NCI-H187 treated with DMSO at 0.1 percent for 48 hours (cell line): ENCODE measurements around the gene LYZ.

Source experiments
- DNase-seq: peaks from one replicate; lab custom pipeline; 2025; lab: John Stamatoyannopoulos, UW

Gene LYZ

DNA sequence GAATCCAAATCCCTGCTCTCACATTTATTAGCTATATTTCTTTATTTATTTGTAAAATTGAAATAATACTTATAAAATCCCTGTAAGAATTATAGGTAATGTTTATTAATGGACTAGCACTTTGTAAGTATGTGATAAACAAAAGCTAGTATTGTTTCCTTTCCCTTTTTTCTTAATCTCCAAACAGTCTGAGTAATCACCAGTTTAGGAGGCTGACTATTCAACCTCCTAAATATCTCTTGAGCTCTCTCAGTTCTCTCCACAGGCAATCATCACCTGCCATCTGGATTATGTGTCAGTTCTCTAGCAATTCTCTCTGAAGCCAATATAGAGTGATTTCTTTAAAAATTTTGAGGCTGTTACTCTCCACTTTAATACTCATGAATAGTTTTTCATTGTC, 9.2 kb upstream of the LYZ start:
- no peak for DNase-seq

GRCh38 chr12:69339999-69340398, 8.2 kb upstream of the LYZ start:
- no peak for DNase-seq

GRCh38 chr12:69341328-69341727, 6.9 kb upstream of the LYZ start:
- no peak for DNase-seq

DNA sequence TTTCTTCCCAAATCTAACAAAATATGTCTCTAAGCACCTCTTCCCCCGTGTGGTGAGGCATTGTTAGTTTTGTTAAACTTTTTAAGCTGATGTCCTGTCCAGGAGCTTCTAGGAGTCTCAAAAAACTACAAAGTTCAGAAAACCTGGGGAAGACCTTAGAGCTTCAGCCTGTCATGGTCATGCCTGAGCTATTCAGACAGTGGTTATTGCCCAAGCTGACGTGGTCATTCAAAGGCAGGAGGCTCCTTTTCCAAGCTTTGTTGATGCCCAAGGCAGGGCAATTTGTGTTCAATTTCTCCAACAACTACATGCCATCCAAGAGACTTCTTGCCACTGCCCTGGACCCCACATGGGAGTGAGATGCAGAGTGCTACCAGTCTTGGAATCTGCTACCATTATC, 5.8 kb upstream of the LYZ start:
- no peak for DNase-seq

GRCh38 chr12:69343357-69343756, 4.8 kb upstream of the LYZ start:
- DNase-seq: no peak

GRCh38 chr12:69343885-69344612, 4.1 kb upstream of the LYZ start:
- DNase-seq: no peak

DNA sequence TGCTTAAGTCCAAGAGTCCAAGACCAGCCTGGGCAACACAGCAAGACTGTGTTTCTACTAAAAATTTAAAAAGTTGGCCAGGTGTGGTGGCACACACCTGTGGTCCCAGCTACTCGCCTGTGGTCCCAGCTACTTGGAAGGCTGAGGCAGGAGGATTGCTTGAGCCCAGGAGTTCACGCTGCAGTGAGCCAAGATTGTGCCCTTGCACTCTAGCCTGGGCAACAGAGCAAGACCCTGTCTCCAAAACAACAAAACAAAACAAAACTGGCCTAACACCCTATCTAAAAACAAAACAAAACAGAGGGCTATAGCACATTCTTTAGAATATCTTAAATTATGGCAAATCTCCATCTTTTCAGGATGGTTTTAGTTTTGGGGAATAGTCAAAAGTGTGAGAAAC, 3.1 kb upstream of the LYZ start:
- DNase-seq: no peak

GRCh38 chr12:69345742-69346141, 2.4 kb upstream of the LYZ start:
- no peak for DNase-seq

- DNase-seq: no peak
Observed at GRCh38 chr12:69350002-69350626, 1.9 kb downstream of the LYZ start.

DNA sequence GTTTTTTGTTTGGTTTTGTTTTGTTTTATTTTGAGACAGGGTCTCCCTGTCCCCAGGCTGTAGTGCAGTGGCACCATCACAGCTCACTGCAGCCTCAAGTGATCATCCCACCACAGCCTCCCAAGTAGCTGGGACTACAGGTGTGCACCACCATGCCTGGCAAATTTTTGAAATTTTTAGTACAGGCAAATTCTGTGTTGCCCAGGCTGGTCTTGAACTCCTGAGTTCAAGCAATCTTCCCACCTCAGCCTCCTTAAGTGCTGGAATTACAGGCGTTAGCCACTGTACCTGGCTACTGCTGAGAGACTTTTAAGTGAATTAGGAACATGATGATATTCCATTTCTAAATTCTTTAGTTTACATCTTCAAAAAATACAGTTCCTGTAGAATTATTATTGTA, 2.6 kb downstream of the LYZ start:
- no peak for DNase-seq

DNA sequence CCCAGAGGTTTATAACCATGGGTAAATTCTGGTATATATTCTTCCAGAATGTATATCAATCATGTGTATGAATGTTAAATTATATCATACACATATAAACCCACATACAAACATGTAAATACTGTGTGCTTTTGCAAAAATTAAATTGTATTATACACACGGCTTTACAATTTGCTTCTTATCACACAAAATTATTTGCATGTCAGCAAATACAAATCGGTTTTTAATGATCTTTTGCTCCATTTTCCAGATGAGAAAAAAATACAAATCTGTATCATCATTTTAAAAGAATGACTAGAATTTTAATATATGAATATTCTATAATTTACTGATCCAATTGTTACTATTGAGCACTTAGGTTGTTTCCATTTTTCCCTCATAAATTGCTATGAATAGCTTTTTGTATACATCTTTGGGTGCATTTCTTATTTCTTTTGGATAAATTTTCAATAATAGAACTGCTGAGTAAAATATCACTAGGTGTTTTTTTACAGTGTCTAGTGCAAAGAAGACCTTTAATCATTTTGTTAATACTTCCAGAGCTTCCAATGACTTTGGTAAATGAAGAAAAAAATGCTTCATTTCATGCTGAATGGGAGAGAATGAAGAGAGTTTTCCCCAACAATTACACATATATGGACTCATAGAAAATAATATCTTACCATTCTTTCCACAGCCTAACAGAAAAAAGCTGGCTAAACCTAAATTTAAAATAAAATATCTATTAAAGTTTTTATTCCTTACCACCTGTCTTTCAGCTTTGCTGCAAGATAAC, 3.5 kb downstream of the LYZ start:
- no peak for DNase-seq

- DNase-seq: no peak
Observed at GRCh38 chr12:69352904-69353303, 4.7 kb downstream of the LYZ start.

- DNase-seq: no peak
Observed at GRCh38 chr12:69354172-69354555, 6.0 kb downstream of the LYZ start.

DNA sequence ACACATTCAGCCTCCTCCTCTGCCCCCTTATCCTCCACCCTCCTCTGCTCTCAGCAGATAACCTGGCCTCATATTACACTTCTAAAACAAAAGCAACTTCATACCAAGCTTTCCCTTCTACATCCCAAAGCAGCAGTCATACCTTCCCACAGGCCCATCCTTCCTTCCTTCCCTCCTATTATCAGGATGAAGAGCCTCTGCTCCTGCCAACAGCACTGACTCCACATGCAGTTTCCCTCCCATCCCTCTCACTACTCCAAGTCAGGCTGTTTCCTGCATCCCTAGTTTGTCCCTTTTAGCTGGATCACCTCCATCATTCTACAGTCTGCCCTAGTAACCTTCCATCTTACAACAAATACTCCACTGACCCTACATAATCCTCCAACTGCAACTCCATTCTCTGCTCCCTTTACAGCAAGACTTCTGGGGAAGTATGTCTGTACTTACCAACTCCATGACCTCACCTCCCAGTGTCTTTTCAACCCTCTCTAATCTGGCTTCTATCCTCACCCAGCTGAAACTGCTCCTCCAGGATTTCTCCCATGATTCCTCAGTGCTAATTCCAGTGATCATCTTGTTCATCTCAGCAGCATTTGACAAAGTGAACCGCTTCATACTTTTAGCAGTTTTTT, 6.5 kb downstream of the LYZ start:
- no peak for DNase-seq

DNA sequence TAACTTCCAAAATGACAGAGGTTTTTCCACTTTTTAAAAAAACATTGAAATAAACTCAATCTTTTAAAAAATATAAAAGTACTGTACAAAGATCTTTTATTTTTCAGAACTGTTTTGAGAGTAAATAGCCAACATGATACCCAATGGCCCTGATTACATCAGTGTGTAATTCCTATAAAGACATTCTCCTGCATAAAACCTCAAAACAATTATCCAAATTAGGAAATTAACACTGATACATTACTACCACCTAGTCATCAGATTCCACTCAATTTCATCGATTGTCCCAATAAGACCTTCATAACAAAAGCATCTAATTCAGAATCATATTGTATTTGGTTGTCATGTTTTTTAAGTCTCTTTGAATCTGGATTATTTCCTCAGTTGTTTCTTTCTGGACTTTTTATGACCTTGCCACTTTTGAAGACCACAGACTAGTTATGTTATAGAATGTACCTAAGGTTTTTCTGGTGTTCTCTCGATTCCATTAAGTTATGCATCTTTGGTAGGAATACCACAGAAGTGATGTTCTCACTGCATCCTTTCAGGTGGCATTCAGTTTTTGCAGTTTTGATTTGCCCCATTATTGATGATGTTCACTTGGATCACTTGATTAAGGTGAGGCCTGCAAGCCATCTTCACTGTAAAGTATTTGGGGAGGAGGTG, 7.3 kb downstream of the LYZ start:
- no peak for DNase-seq

DNA sequence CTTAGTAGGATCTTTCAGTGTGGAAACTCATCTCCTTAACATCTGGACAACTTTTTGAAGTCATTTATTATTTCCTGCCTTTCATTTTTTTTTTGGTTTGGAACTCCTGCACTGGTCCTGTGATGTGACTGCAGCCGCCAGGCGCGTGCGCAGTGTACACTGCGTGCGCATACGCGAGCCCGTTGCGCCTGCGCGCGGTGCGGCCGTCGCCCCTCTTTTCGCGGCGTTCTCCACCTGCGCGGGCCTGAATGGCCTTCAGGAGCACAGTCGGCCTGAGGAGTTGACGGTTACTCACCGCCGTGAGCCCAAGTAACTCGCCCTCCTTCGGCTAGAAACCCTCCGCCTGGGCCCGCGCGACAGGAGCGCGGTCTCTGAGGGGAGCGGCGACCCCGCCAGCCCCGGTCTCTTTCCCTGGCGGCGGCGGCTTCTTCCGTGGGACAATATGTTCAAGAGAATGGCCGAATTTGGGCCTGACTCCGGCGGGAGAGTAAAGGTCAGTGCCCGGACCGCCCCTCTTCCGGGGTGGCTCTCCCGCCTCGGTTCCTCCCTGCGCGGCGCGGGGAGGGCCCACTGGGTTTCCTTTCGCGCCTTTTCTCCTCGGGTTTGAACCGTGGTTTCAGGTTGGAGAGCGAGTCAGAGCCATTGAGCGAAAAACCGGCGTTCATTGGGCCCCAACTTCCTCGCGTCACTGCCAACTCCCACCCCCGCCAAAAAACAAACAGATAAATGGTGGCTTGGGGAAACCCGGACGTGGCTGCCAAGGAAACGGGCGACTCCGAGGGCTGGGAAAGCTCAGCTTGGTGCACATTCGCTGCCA, 11.6 kb downstream of the LYZ start, which contains the start of gene YEATS4:
YEATS4 (plus strand) TSS at position 213 of the 817 bp plus-strand sequence; CDS start at position 443, 230 bp downstream.
- peak; percentile 92 for DNase-seq

- DNase-seq: no peak
Observed at GRCh38 chr12:69360348-69360672, 12.1 kb downstream of the LYZ start.

- DNase-seq: no peak
Observed at GRCh38 chr12:69366796-69367195, 18.6 kb downstream of the LYZ start.

DNA sequence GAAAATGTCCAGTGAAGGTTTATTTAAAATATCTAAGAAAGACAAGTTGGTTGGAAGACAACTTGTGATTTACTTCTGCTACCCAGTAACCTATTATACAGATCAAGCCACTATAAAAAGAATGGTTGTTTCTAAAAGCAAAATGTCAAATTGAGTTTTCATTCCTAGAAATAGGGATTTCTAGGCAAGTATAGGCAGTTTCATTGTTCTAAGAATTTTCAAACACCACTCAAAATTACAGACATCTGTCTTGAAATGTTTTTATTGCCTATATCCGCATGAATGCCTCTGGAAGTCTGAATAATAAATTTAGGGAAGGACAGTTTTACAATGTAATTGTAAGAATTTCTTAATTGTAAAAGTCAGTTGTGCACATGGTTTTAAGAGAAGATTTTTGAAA, 20.0 kb downstream of the LYZ start:
- DNase-seq: no peak

DNA sequence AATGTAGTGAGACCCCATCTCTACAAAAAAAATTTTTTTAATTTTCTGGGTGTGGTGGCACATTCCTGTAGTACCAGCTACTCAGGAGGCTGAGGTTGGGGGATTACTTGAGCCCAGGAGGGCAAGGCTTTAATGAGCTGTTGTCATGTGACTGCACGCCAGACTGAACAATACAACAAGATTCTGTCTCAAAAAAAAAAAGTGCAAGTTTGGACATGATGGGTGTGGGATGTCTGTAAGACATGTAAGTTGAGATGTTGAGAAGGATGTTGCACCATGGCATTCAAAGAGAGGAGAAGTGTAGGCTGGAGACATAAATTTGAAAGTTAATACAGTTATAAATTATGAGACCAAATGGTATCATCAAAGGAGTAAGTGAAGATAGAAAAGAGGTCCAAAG, 34.9 kb downstream of the LYZ start:
- DNase-seq: no peak

DNA sequence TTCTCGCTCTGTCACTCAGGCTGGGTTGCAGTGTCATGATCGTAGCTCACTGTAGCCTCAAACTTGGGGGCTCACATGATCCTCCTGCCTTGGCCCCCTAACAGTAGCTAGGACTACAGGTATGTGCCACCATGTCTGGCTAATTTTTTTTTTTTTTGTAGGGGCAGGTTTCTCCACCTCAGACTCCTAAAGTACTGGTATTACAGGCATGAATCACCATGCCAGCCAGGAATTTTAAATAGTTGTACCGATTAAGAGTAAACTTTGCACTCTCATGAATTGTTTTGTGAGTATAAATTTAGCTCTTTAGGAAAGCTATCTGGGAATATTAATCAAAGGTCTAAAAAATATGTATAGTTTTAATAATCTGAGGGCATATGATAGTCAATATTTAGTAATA, 36.9 kb downstream of the LYZ start:
- DNase-seq: no peak
